22Rv1 (cell line): ENCODE data around the gene NPHP4.

Source experiments
- ZFX ChIP-seq: fragments of 450-650 bp; IDR thresholded peaks from 2 replicates; pipeline ENCODE4 v1.6.1; 2017; ENCODE audit warnings: antibody characterized with exemption, borderline replicate concordance
- TF ChIP-seq, protein P1 (sequence below): fragments of 450-650 bp; IDR thresholded peaks from 2 replicates; pipeline ENCODE4 v1.5.1; 2017; ENCODE audit warnings: mild to moderate bottlenecking

DNA sequence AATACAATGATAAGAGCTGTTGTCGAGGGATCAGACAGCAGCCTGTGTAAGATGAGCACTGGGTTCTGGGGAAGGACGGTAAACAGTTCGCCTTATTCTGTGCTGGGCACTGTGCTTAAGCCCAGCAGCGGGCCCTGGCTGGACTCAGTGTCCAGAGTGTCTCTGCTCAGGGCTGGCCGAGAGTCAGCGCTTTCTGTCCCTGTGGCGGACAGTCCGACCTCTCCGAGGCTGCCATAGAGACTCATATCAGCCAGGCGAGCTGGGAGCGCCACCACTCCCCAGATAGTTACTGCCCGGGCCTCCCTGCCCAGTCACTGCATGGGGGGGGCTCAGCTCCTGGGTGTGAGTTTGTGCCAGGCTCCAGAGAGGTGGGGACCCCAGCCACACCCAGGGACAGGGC is 14.7 kb upstream of the NPHP4 start:
- TF ChIP-seq, protein P1, sequence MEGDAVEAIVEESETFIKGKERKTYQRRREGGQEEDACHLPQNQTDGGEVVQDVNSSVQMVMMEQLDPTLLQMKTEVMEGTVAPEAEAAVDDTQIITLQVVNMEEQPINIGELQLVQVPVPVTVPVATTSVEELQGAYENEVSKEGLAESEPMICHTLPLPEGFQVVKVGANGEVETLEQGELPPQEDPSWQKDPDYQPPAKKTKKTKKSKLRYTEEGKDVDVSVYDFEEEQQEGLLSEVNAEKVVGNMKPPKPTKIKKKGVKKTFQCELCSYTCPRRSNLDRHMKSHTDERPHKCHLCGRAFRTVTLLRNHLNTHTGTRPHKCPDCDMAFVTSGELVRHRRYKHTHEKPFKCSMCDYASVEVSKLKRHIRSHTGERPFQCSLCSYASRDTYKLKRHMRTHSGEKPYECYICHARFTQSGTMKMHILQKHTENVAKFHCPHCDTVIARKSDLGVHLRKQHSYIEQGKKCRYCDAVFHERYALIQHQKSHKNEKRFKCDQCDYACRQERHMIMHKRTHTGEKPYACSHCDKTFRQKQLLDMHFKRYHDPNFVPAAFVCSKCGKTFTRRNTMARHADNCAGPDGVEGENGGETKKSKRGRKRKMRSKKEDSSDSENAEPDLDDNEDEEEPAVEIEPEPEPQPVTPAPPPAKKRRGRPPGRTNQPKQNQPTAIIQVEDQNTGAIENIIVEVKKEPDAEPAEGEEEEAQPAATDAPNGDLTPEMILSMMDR: no peak
- TF ChIP-seq ZFX: no peak
